Measurements from ENCODE around the gene RHNO1. TPM values are rescaled to one million over a fixed set of nuclear protein-coding genes. Genes with fewer than 3 reads are reported as not detected.

The RHNO1 gene
- total and polyA plus RNA-seq, 2 of the 13 experiments (the other 11 are each of a cell fraction or from before 2014, with no cell fraction given), result 27.2 to 49.6 TPM

DNA sequence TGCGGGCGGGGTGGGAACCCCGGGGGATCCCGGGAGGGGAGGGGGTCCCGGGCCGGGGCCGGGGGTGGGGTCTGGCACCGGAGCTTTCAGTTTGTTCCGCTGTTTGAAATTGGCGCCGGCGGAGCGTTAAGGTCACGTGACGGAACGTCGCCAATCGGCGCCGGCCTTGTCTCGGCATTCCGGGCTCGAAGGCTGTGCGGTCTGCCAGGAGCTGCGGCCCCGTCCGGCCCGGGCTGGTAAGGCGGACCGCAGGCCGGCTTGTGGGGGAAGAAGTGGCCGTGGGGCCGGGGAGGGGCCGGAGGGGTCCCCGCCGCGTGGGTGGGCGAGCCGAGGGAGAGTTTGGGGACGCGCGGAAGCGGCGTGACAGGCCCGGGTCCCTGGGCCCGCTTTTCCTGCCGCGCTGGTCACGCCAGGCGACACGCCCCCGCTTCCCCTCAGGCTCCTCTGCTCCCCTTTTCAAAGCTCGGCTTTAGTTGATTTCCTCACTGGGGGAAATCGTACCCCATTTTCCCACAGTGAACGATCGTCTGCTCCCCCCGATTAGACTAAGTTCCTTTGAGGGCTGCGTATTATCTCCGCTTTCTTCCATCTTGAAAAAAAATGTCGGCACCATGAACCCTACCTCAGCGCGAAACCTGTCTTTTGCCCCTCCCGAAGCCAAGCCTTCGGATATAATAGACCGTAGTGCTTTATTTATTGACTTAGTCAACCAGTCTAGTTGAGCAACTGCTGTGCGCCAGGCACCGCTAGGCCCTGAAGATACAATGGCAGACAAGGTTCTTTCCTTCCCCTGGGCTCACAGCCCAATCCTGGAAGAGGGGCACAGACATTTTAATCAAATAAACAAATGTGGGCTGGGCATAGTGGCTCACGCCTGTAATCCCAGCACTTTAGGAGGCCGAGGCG is at the start of gene RHNO1, which contains the start of gene FOXM1 (continued):
- TF ChIP-seq SETDB1 (CRISPR knock-in tag; IDR thresholded peaks at IDR 0.05; ENCODE audit: borderline replicate concordance) (no peak), HMGA1 (CRISPR knock-in tag; conservative IDR thresholded peaks at IDR 0.05) (no peak), CBX2 (IDR thresholded peaks at IDR 0.05; ENCODE audit: low read depth, low read length) (no peak), CBX2 (CRISPR knock-in tag; IDR thresholded peaks at IDR 0.05; ENCODE audit: low read depth) (no peak), ZSCAN30 (CRISPR knock-in tag; IDR thresholded peaks at IDR 0.05) (no peak), ARID3A (IDR thresholded peaks at IDR 0.05; ENCODE audit: low read depth, low read length) (no peak), PREB (CRISPR knock-in tag; IDR thresholded peaks at IDR 0.05) (no peak), NFIC (IDR thresholded peaks at IDR 0.05; ENCODE audit: low read length) (no peak), HDAC2 (CRISPR knock-in tag; IDR thresholded peaks at IDR 0.05) (peak; percentile 15; the same call in 1 of the 2 replicates), SMARCC2 (IDR thresholded peaks at IDR 0.05) (no peak), ZNF558 (CRISPR knock-in tag; IDR thresholded peaks at IDR 0.05; ENCODE audit: borderline replicate concordance) (no peak), ZNF337 (CRISPR knock-in tag; IDR thresholded peaks at IDR 0.05; ENCODE audit: borderline replicate concordance, low read depth) (no peak), PAXIP1 (CRISPR knock-in tag; conservative IDR thresholded peaks at IDR 0.05) (no peak), ZFAT (CRISPR knock-in tag; conservative IDR thresholded peaks at IDR 0.05) (no peak), GATAD2A (CRISPR knock-in tag; IDR thresholded peaks at IDR 0.05) (peak; percentile 37; the same call in 1 of the 2 replicates), HNRNPL (IDR thresholded peaks at IDR 0.05; ENCODE audit: low read depth, low read length) (no peak), IRF2 (CRISPR knock-in tag; IDR thresholded peaks at IDR 0.05) (peak; percentile 38; the same call in 1 of the 2 replicates), ZNF619 (CRISPR knock-in tag; IDR thresholded peaks at IDR 0.05) (no peak), ZNF546 (CRISPR knock-in tag; conservative IDR thresholded peaks at IDR 0.05) (no peak)
- TF ChIP-seq, protein P1, sequence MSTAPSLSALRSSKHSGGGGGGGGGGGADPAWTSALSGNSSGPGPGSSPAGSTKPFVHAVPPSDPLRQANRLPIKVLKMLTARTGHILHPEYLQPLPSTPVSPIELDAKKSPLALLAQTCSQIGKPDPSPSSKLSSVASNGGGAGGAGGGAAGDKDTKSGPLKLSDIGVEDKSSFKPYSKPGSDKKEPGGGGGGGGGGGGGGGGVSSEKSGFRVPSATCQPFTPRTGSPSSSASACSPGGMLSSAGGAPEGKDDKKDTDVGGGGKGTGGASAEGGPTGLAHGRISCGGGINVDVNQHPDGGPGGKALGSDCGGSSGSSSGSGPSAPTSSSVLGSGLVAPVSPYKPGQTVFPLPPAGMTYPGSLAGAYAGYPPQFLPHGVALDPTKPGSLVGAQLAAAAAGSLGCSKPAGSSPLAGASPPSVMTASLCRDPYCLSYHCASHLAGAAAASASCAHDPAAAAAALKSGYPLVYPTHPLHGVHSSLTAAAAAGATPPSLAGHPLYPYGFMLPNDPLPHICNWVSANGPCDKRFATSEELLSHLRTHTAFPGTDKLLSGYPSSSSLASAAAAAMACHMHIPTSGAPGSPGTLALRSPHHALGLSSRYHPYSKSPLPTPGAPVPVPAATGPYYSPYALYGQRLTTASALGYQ (CRISPR knock-in tag; IDR thresholded peaks at IDR 0.05), result no peak
